Midbrain (tissue), 1 donor: ENCODE measurements around the gene SOBP.

ENCODE experiments used
- DNase-seq: peaks from one replicate; lab custom pipeline; 2025; lab: John Stamatoyannopoulos, UW

The SOBP gene

GRCh38 chr6:107523794-107524193 is 33.9 kb downstream of the SOBP start:
- no peak for DNase-seq

- DNase-seq = no peak
Observed at GRCh38 chr6:107524626-107525025, 34.7 kb downstream of the SOBP start.

GRCh38 chr6:107531868-107532267 is 42.0 kb downstream of the SOBP start:
- no peak for DNase-seq

- DNase-seq = peak; percentile 10
Observed at GRCh38 chr6:107532706-107533105, 42.8 kb downstream of the SOBP start.

- DNase-seq = no peak
Observed at GRCh38 chr6:107533415-107534059, 43.6 kb downstream of the SOBP start.

GRCh38 chr6:107534571-107535141 is 44.7 kb downstream of the SOBP start:
- no peak for DNase-seq

- DNase-seq = no peak
Observed at GRCh38 chr6:107535626-107536025, 45.7 kb downstream of the SOBP start.

- DNase-seq = no peak
Observed at GRCh38 chr6:107536180-107536961, 46.5 kb downstream of the SOBP start.

GRCh38 chr6:107537559-107537958 is 47.6 kb downstream of the SOBP start:
- DNase-seq = no peak

- DNase-seq = no peak
Observed at GRCh38 chr6:107538856-107539387, 49.0 kb downstream of the SOBP start.

- no peak for DNase-seq
Observed at GRCh38 chr6:107539409-107539808, 49.5 kb downstream of the SOBP start.

- no peak for DNase-seq
Observed at GRCh38 chr6:107539849-107540464, 50.0 kb downstream of the SOBP start.

- DNase-seq = no peak
Observed at GRCh38 chr6:107540465-107540857, 50.5 kb downstream of the SOBP start.

GRCh38 chr6:107542192-107542668 is 52.3 kb downstream of the SOBP start:
- no peak for DNase-seq

GRCh38 chr6:107543088-107543487 is 53.2 kb downstream of the SOBP start:
- DNase-seq = no peak

- no peak for DNase-seq
Observed at GRCh38 chr6:107543567-107543966, 53.6 kb downstream of the SOBP start.

- DNase-seq = no peak
Observed at GRCh38 chr6:107545763-107546162, 55.8 kb downstream of the SOBP start.

- DNase-seq = no peak
Observed at GRCh38 chr6:107546691-107547450, 57.0 kb downstream of the SOBP start.

GRCh38 chr6:107547451-107547840 is 57.5 kb downstream of the SOBP start:
- DNase-seq = no peak

GRCh38 chr6:107550241-107550840 is 60.4 kb downstream of the SOBP start:
- DNase-seq = peak; percentile 45

- no peak for DNase-seq
Observed at GRCh38 chr6:107550906-107551305, 61.0 kb downstream of the SOBP start.
